Gastroesophageal sphincter (tissue), 4 donors: ENCODE data around the gene SCG2. TPM values are rescaled to one million over a fixed set of nuclear protein-coding genes. Genes with fewer than 3 reads are reported as not detected.
"Not testable (repeated sequence)": the region's sequence is repeated elsewhere in the genome, so short reads cannot be mapped to it uniquely, and the experiment has no call there.

Source experiments
- ATAC-seq: fragments of 150-250 bp; one replicate; pipeline ENCODE4 v1.9.1; 2016; ENCODE audit warnings: mild to moderate bottlenecking, moderate library complexity
- H3K27ac ChIP-seq, 4 donors: fragments of 200-600 bp; sonication (generic) in 3 of 4; 1 replicate in 3 of 4; 2 replicates in 1 of 4; pipeline ENCODE4 v1.5.1; 2016 to 2019
- H3K27me3 ChIP-seq: fragments of 200-600 bp; sonication (generic); one replicate; pipeline ENCODE4 v1.5.1; 2019
- H3K36me3 ChIP-seq, 2 donors: fragments of 200-600 bp; sonication (generic); one replicate each; pipeline ENCODE4 v1.5.1; 2019; ENCODE audit warnings: control low read depth in 1 of 2
- H3K4me1 ChIP-seq, 3 donors: fragments of 200-600 bp; sonication (generic); 1 replicate in 2 of 3; 2 replicates in 1 of 3; pipeline ENCODE4 v1.5.1; 2016 to 2019; ENCODE audit warnings: control low read depth in 2 of 3
- H3K4me3 ChIP-seq, 2 donors: fragments of 200-600 bp; sonication (generic); one replicate each; pipeline ENCODE4 v1.5.1; 2019; ENCODE audit warnings: mild to moderate bottlenecking in 1 of 2, moderate library complexity in 1 of 2
- H3K9me3 ChIP-seq, 3 donors: fragments of 200-600 bp; sonication (generic); one replicate each; pipeline ENCODE4 v1.5.1; 2017 to 2019; ENCODE audit warnings: control low read depth in 2 of 3
- EP300 ChIP-seq: sonication (generic); formaldehyde crosslinking; IDR thresholded peaks from one replicate; pipeline ENCODE4 v1.6.1; 2017; ENCODE audit warnings: antibody characterized with exemption, mild to moderate bottlenecking
- POLR2A ChIP-seq, 2 donors: fragments of 450-650 bp; IDR thresholded peaks; one replicate each; pipeline ENCODE4 v1.6.1; 2017; ENCODE audit warnings: antibody characterized with exemption in 2 of 2, mild to moderate bottlenecking in 2 of 2, moderate library complexity in 1 of 2
- POLR2AphosphoS5 ChIP-seq: sonication (generic); formaldehyde crosslinking; IDR thresholded peaks from one replicate; pipeline ENCODE4 v1.6.1; 2017; ENCODE audit warnings: antibody characterized with exemption
- WGBS, 2 donors: methylation state at CpG; one replicate each; pipeline ENCODE4 v1.1.5; 2018; ENCODE audit warnings: low coverage in 1 of 2; 5-methylcytosine and 5-hydroxymethylcytosine counted together
- total RNA-seq, 4 donors: library from RNA; depleted of rRNA; stranded (reverse); fragments of >200 nt; gene quantifications; one replicate each; pipeline ENCODE4 v1.1.0, GENCODE V29; 2016
- TF ChIP-seq, protein P1 (sequence below), 4 experiments: fragments of 200-600 bp in 2 of 4; fragments of 450-650 bp in 2 of 4; sonication (generic) in 1 of 4; IDR thresholded peaks; one replicate each; pipeline ENCODE4 v1.5.1; 2017 to 2019; ENCODE audit warnings: antibody characterized with exemption in 4 of 4, mild to moderate bottlenecking in 2 of 4, moderate library complexity in 2 of 4

SCG2 gene
- total RNA-seq, 4 donors from 2014 or later: 0.78 to 8.4 (median 3.5) TPM

GRCh38 chr2:223596208-223596607 lies 6.0 kb downstream of the SCG2 start:
- Histone ChIP-seq H3K27me3 (peaks cover 12% of the 10 kb centered on the region), H3K4me3 (no peak overlapping the region), H3K4me1 (no peaks in the 10 kb centered on the region), H3K27ac (no peak overlapping the region), H3K36me3 (no peaks in the 10 kb centered on the region), H3K9me3 (no peaks in the 10 kb centered on the region)
- no peak for ATAC-seq
- TF ChIP-seq EP300 (no peak), POLR2AphosphoS5 (no peak), POLR2A (IDR thresholded peaks at IDR 0.05) (no peak)
- TF ChIP-seq, protein P1, sequence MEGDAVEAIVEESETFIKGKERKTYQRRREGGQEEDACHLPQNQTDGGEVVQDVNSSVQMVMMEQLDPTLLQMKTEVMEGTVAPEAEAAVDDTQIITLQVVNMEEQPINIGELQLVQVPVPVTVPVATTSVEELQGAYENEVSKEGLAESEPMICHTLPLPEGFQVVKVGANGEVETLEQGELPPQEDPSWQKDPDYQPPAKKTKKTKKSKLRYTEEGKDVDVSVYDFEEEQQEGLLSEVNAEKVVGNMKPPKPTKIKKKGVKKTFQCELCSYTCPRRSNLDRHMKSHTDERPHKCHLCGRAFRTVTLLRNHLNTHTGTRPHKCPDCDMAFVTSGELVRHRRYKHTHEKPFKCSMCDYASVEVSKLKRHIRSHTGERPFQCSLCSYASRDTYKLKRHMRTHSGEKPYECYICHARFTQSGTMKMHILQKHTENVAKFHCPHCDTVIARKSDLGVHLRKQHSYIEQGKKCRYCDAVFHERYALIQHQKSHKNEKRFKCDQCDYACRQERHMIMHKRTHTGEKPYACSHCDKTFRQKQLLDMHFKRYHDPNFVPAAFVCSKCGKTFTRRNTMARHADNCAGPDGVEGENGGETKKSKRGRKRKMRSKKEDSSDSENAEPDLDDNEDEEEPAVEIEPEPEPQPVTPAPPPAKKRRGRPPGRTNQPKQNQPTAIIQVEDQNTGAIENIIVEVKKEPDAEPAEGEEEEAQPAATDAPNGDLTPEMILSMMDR (IDR thresholded peaks at IDR 0.05): no peak
- 88 to 100% methylated on average over 1 of the region's 1 CpG for WGBS, 2 donors

DNA sequence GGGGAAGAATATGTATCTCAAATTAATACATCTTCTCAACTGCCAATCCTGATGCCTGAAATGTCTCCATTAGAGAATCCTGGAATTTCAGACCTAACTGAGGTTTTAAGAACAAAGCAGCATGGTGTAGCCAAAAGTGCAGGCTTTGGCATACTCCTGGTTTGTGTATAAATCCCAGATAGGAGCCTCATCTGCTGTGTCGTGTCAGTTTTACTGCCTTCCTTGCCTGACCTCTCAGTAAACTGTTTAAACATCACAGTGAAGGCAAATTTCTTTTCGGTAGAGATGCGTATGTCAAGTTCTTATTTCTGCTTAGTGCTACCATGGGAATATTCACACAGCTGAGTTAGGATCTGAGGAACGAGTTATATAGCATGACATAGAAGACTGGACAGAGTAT lies 7.3 kb downstream of the SCG2 start:
- WGBS, 2 donors: 54 to 73% methylated on average over 3 to 4 of the region's 4 CpGs
- Histone ChIP-seq H3K9me3 (no peaks in the 10 kb centered on the region), H3K36me3 (no peaks in the 10 kb centered on the region), H3K4me1 (no peaks in the 10 kb centered on the region), H3K4me3 (no peak overlapping the region), H3K27me3 (peaks cover 12% of the 10 kb centered on the region), H3K27ac (no peak overlapping the region)
- TF ChIP-seq POLR2AphosphoS5 (no peak), POLR2A (IDR thresholded peaks at IDR 0.05) (no peak), EP300 (no peak)
- TF ChIP-seq, protein P1 (IDR thresholded peaks at IDR 0.05): no peak
- no peak for ATAC-seq

DNA sequence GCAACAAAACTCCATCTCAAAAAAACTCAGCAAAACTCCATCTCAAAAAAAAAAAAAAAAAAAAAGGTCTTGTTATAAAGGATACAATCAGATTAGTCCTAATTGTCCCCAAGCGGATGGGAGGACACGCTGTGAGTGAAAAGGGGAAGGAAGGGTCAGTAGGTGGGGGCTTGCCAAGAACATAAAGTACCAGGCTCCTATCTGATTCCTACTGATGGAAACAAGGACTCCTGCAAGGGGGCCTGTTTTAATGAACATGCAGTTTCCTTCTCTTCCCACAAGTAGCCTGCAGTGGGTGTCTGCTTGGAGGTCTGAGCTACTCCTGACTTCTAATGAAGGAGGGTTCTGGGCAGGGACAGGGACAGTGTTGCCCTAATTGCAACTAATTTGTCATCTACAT lies 7.9 kb downstream of the SCG2 start:
- TF ChIP-seq POLR2AphosphoS5 (no peak), POLR2A (IDR thresholded peaks at IDR 0.05) (no peak), EP300 (no peak)
- TF ChIP-seq, protein P1 (IDR thresholded peaks at IDR 0.05): no peak
- H3K36me3 ChIP-seq: no peaks in the 10 kb centered on the region
- no peak overlapping the region for H3K4me3 ChIP-seq
- H3K9me3 ChIP-seq: no peaks in the 10 kb centered on the region
- no peaks in the 10 kb centered on the region for H3K4me1 ChIP-seq
- WGBS, 2 donors: 57 to 66% methylated on average over 1 to 2 of the region's 2 CpGs
- H3K27me3 ChIP-seq: peaks cover 12% of the 10 kb centered on the region
- H3K27ac ChIP-seq: no peak overlapping the region
- ATAC-seq: no peak

DNA sequence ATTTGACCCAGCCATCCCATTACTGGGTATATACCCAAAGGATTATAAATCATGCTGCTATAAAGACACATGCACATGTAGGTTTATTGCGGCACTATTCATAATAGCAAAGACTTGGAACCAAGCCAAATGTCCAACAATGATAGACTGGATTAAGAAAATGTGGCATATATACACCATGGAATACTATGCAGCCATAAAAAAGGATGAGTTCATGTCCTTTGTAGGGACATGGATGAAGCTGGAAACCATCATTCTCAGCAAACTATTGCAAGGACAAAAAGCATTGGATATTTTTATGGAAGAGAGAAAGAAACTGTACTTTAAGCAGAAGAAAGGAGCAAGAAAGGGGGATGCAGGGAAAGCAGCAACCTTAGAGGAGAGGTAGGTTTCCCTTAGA lies 9.5 kb downstream of the SCG2 start:
- H3K9me3 ChIP-seq, H3K4me3 ChIP-seq, H3K27me3 ChIP-seq, H3K4me1 ChIP-seq, H3K27ac ChIP-seq, ATAC-seq, H3K36me3 ChIP-seq: not testable (repeated sequence)
- 83% methylated on average over 1 of the region's 1 CpG; no CpG with 5 or more reads in 1 of the 2 donors for WGBS, 2 donors

- no peak for ATAC-seq
- no peaks in the 10 kb centered on the region for H3K4me1 ChIP-seq
- WGBS, 2 donors: 63 to 75% methylated on average over 1 of the region's 1 CpG
- no peak overlapping the region for H3K4me3 ChIP-seq
- TF ChIP-seq POLR2AphosphoS5 (no peak), EP300 (no peak), POLR2A (IDR thresholded peaks at IDR 0.05) (no peak)
- TF ChIP-seq, protein P1 (IDR thresholded peaks at IDR 0.05): no peak
- H3K9me3 ChIP-seq: no peaks in the 10 kb centered on the region
- no peaks in the 10 kb centered on the region for H3K27me3 ChIP-seq
- no peaks in the 10 kb centered on the region for H3K36me3 ChIP-seq
- no peak overlapping the region for H3K27ac ChIP-seq
Observed at GRCh38 chr2:223591596-223591995, 10.6 kb downstream of the SCG2 start.

DNA sequence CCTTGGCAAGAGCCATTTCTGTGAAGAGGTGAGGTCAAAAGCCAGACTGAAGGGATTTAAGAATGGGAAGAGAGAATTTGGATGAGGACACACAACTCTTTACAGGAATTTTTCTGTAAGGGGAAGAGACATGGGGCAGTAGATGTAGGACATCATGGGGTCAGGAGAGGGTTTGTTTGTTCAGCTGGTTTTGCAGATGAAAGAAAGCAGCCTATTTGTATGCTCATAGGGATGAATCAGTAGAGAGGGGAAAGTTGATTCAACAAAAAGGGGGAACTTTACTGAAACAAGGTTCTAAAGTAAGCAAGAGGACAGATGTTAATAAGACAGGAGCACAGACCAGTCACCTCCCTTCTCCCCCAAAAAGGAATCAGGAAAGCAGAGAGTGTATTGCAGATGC lies 11.2 kb downstream of the SCG2 start:
- Histone ChIP-seq H3K9me3 (no peaks in the 10 kb centered on the region), H3K36me3 (no peaks in the 10 kb centered on the region), H3K27me3 (no peaks in the 10 kb centered on the region), H3K27ac (no peak overlapping the region), H3K4me1 (no peaks in the 10 kb centered on the region), H3K4me3 (no peak overlapping the region)
- TF ChIP-seq POLR2AphosphoS5 (no peak), POLR2A (IDR thresholded peaks at IDR 0.05) (no peak), EP300 (no peak)
- TF ChIP-seq, protein P1 (IDR thresholded peaks at IDR 0.05): no peak
- ATAC-seq: no peak
